OCI-LY7 (cell line): ENCODE measurements around the gene MAGEF1.

Source experiments
- CTCF ChIP-seq: fragments of 200-600 bp; sonication (generic); conservative IDR thresholded peaks from 2 replicates; pipeline ENCODE4 v1.5.1; 2014; ENCODE audit warnings: mild to moderate bottlenecking, antibody characterized with exemption, low read length, moderate library complexity, mixed read lengths
- EZH2phosphoT487 ChIP-seq: fragments of 200-600 bp; sonication (generic); IDR thresholded peaks from 2 replicates; pipeline ENCODE4 v1.6.1; 2018; ENCODE audit warnings: low read depth, borderline replicate concordance, mild to moderate bottlenecking, mixed run types, antibody characterized with exemption, low read length, moderate library complexity, mixed read lengths

DNA sequence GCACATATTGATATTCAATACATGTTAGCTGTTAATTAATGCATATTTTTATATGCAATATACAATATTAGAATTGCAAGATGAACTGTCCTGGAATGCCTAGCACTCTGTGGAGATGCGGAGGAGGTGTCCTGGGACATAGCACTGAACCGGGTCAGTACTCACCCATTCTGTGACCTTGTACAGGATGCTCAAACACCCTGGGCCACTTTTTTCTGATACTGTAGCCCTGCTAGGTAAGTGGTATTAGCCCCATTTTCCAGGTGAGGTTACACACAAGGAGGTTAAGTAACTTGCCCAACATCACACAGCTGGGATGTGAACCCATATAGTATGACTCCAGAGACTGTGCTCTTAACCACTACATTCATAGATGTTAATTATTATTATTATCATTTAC lies 1.7 kb upstream of the MAGEF1 start:
- TF ChIP-seq CTCF (no peak), EZH2phosphoT487 (no peak)
